Measurements from ENCODE around the gene AIM2. TPM values are rescaled to one million over a fixed set of nuclear protein-coding genes. Genes with fewer than 3 reads are reported as not detected.

Gene AIM2
- total and polyA plus RNA-seq, 2 of the 4 experiments (the other 2 are of a cell fraction), result not detected

GRCh38 chr1:159058751-159059150 lies 17.8 kb downstream of the AIM2 start:
- H2BK120ac ChIP-seq (ENCODE audit: low read depth, low read length), result no peak overlapping the region
- no peak overlapping the region for H2AFZ ChIP-seq (replicated peaks; ENCODE audit: low read length, poor library complexity)
- H3K4me1 ChIP-seq (ENCODE audit: control insufficient read depth, insufficient read depth, low read length), result peaks cover 6% of the 10 kb centered on the region; the same call in 1 of the 2 replicates
- in situ Hi-C loops (cut with MboI; ENCODE audit: low sequenced_read_pairs), result no loop called here
- H3K4me3 ChIP-seq (ENCODE audit: insufficient read depth, low read depth, low read length), result no peak overlapping the region
- H2BK15ac ChIP-seq (ENCODE audit: low read depth, low read length), result no peak overlapping the region
- ATAC-seq (ENCODE audit: low read depth) (no peak), DNase-seq (no peak)
- H3K9me3 ChIP-seq (ENCODE audit: control insufficient read depth, insufficient read depth, low read length), result no peaks in the 10 kb centered on the region
- no peak overlapping the region for H2BK5ac ChIP-seq (ENCODE audit: low read depth, low read length, poor library complexity, severe bottlenecking)
- H3K27me3 ChIP-seq (ENCODE audit: control insufficient read depth, insufficient read depth, low read length), result no peaks in the 10 kb centered on the region
- dilution Hi-C loops (cut with HindIII; ENCODE audit: low sequenced_read_pairs, unreplicated experiment), result no loop called here
- no peak overlapping the region for H3K9ac ChIP-seq (ENCODE audit: low read depth, low read length)
- H3K4me2 ChIP-seq (ENCODE audit: low read depth, low read length), result no peak overlapping the region
- H3K18ac ChIP-seq (ENCODE audit: low read depth, low read length), result no peak overlapping the region
- no peak overlapping the region for H2BK20ac ChIP-seq (ENCODE audit: low read depth, low read length)
- H4K8ac ChIP-seq (ENCODE audit: low read depth in 2 of 2, low read length in 2 of 2), result no peak overlapping the region
- CTCF ChIA-PET, result no interaction called here
- no peak overlapping the region for H2AK5ac ChIP-seq (ENCODE audit: low read depth, low read length)
- no peak overlapping the region for H3K27ac ChIP-seq (ENCODE audit: insufficient read depth, low read length)
- 60% methylated on average over 2 of the region's 7 CpGs; no CpG with 5 or more reads in 1 of the 2 experiments for WGBS, 2 experiments (ENCODE audit: extremely low coverage in 2 of 2, insufficient read length in 1 of 2)
- 0 out of 2 replicates have a peak, but pooled peaks cover 6% of the 10 kb centered on the region for H3K9me1 ChIP-seq (ENCODE audit: insufficient read depth, low read length)
- no peak overlapping the region for H2AK9ac ChIP-seq (replicated peaks; ENCODE audit: low read depth, low read length, poor library complexity)
- no peak overlapping the region for H3K23ac ChIP-seq (ENCODE audit: low read depth, low read length)
- H3K4ac ChIP-seq (ENCODE audit: low read depth, low read length), result no peak overlapping the region
- TF ChIP-seq POLR2A (IDR thresholded peaks at IDR 0.05; ENCODE audit: low read depth, low read length), result no peak
- TF ChIP-seq SMC3 (IDR thresholded peaks at IDR 0.05; ENCODE audit: low read depth, low read length), result no peak
- TF ChIP-seq FOS (IDR thresholded peaks at IDR 0.05; ENCODE audit: low read depth, low read length), result no peak
- TF ChIP-seq MAZ (IDR thresholded peaks at IDR 0.05; ENCODE audit: borderline replicate concordance, low read depth, low read length), result no peak
- no peak for TF ChIP-seq RCOR1 (IDR thresholded peaks at IDR 0.05; ENCODE audit: insufficient replicate concordance, low read length)
- TF ChIP-seq CEBPB (IDR thresholded peaks at IDR 0.05; ENCODE audit: low read depth, low read length), result no peak
- no peak for TF ChIP-seq NFE2L2 (IDR thresholded peaks at IDR 0.05; ENCODE audit: low read depth, low read length)
- no peak for TF ChIP-seq RFX5 (IDR thresholded peaks at IDR 0.05; ENCODE audit: low read depth, low read length)
- TF ChIP-seq CTCF (conservative IDR thresholded peaks at IDR 0.05; ENCODE audit: low read depth, low read length), result no peak
- TF ChIP-seq CHD1 (IDR thresholded peaks at IDR 0.05; ENCODE audit: low read depth, low read length), result no peak
- TF ChIP-seq ELK1 (IDR thresholded peaks at IDR 0.05; ENCODE audit: borderline replicate concordance, low read depth, low read length), result no peak
- no peak for TF ChIP-seq MAFK (IDR thresholded peaks at IDR 0.05; ENCODE audit: low read depth, low read length)
- no peak for TF ChIP-seq USF2 (IDR thresholded peaks at IDR 0.05; ENCODE audit: low read depth, low read length)
- no peak for TF ChIP-seq RAD21 (IDR thresholded peaks at IDR 0.05; ENCODE audit: low read length)
- TF ChIP-seq BHLHE40 (IDR thresholded peaks at IDR 0.05; ENCODE audit: low read depth, low read length), result no peak
- POLR2A ChIA-PET (ENCODE audit: unreplicated experiment), result no interaction called here
- H4K91ac ChIP-seq (ENCODE audit: insufficient read depth, low read depth, low read length), result no peak overlapping the region
- H3K14ac ChIP-seq (replicated peaks; ENCODE audit: low read depth, low read length), result no peak overlapping the region
- peaks cover 15% of the 10 kb centered on the region for H3K36me3 ChIP-seq (ENCODE audit: control insufficient read depth, insufficient read depth, low read length)
- BruUV-seq (replicated peaks), result no TSS peak
- no peaks in the 10 kb centered on the region for H3K79me1 ChIP-seq (ENCODE audit: low read depth in 1 of 2, low read length in 2 of 2)
- no peak overlapping the region for H4K5ac ChIP-seq (ENCODE audit: low read depth, low read length)
- no peak overlapping the region for H3K56ac ChIP-seq (ENCODE audit: extremely low read depth, insufficient read depth, low read length)
- intact Hi-C loops (cut with micrococcal nuclease), result no loop called here
- no peaks in the 10 kb centered on the region for H4K20me1 ChIP-seq (ENCODE audit: insufficient read depth, low read length)

Data from IMR-90 (cell line).